Measurements from ENCODE around the gene GRM7. TPM values are rescaled to one million over a fixed set of nuclear protein-coding genes. Genes with fewer than 3 reads are reported as not detected.

GRM7 gene
- total and polyA plus RNA-seq, 2 donors (not counting 1 experiment from before 2014, with no cell fraction given), result not detected

GRCh38 chr3:7602297-7602696, 741.4 kb downstream of the GRM7 start:
- Histone ChIP-seq H3K4me1 (ENCODE audit: control insufficient read depth in 2 of 2, insufficient read depth in 2 of 2, low read length in 2 of 2) (no peaks in the 10 kb centered on the region), H3K9me3 (ENCODE audit: control extremely low read depth in 1 of 3, control insufficient read depth in 2 of 3, insufficient read depth in 1 of 3, low read length in 2 of 3) (no peaks in the 10 kb centered on the region), H3K4me2 (replicated peaks; ENCODE audit: low read depth, low read length, poor library complexity, severe bottlenecking) (no peak overlapping the region), H3K79me2 (ENCODE audit: control insufficient read depth, insufficient read depth, low read length) (no peaks in the 10 kb centered on the region), H3K9ac (ENCODE audit: low read length) (no peak overlapping the region), H3K36me3 (replicated peaks in 1 of 2; ENCODE audit: control extremely low read depth in 1 of 2, control insufficient read depth in 1 of 2, extremely low read depth in 1 of 2, insufficient read depth in 2 of 2, low read length in 1 of 2) (no peaks in the 10 kb centered on the region), H3K27me3 (replicated peaks in 1 of 4; ENCODE audit: control extremely low read depth in 1 of 4, control insufficient read depth in 3 of 4, insufficient read depth in 4 of 4, low read length in 3 of 4) (no peaks in the 10 kb centered on the region), H3K27ac (ENCODE audit: low read length in 2 of 2) (no peak overlapping the region), H2AFZ (ENCODE audit: insufficient read depth, low read depth, low read length, poor library complexity, severe bottlenecking) (no peak overlapping the region), H4K20me1 (ENCODE audit: control insufficient read depth, insufficient read depth, low read length, poor library complexity, severe bottlenecking) (no peaks in the 10 kb centered on the region), H3K4me3 (ENCODE audit: control extremely low read depth in 1 of 5, extremely low read depth in 1 of 5, insufficient read depth in 1 of 5, low read depth in 2 of 5, low read length in 4 of 5) (no peak overlapping the region)
- POLR2A ChIA-PET, result no interaction called here
- H3K9me3 Mint-ChIP-seq (ENCODE audit: insufficient read depth), result no peaks in the 10 kb centered on the region
- CTCF ChIA-PET, result no interaction called here
- ATAC-seq (ENCODE audit: low read depth) (no peak), DNase-seq (no peak)
- intact Hi-C loops (cut with micrococcal nuclease), result no loop called here
- no peak for TF ChIP-seq EZH2 (IDR thresholded peaks at IDR 0.05; ENCODE audit: borderline replicate concordance, insufficient read depth, low read depth, low read length, poor library complexity, severe bottlenecking)
- TF ChIP-seq, protein P1, sequence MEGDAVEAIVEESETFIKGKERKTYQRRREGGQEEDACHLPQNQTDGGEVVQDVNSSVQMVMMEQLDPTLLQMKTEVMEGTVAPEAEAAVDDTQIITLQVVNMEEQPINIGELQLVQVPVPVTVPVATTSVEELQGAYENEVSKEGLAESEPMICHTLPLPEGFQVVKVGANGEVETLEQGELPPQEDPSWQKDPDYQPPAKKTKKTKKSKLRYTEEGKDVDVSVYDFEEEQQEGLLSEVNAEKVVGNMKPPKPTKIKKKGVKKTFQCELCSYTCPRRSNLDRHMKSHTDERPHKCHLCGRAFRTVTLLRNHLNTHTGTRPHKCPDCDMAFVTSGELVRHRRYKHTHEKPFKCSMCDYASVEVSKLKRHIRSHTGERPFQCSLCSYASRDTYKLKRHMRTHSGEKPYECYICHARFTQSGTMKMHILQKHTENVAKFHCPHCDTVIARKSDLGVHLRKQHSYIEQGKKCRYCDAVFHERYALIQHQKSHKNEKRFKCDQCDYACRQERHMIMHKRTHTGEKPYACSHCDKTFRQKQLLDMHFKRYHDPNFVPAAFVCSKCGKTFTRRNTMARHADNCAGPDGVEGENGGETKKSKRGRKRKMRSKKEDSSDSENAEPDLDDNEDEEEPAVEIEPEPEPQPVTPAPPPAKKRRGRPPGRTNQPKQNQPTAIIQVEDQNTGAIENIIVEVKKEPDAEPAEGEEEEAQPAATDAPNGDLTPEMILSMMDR (IDR thresholded peaks at IDR 0.05), result no peak
- no peak overlapping the region for H3K4me3 Mint-ChIP-seq
- no peaks in the 10 kb centered on the region for H3K27me3 Mint-ChIP-seq
- WGBS (ENCODE audit: insufficient coverage), result no CpG with 5 or more reads among the region's 2 CpGs
- H3K27ac Mint-ChIP-seq, result no peak overlapping the region
- no peaks in the 10 kb centered on the region for H3K4me1 Mint-ChIP-seq

GRCh38 chr3:7607083-7607482, 746.2 kb downstream of the GRM7 start:
- Mint-ChIP-seq H3K4me3 (no peak overlapping the region), H3K4me1 (no peaks in the 10 kb centered on the region), H3K27ac (no peak overlapping the region), H3K9me3 (ENCODE audit: insufficient read depth) (peaks cover 2% of the 10 kb centered on the region), H3K27me3 (no peaks in the 10 kb centered on the region)
- intact Hi-C loops (cut with micrococcal nuclease), result no loop called here
- no peak overlapping the region for H3K27ac ChIP-seq (ENCODE audit: low read length in 2 of 2)
- no peaks in the 10 kb centered on the region for H3K27me3 ChIP-seq (replicated peaks in 1 of 4; ENCODE audit: control extremely low read depth in 1 of 4, control insufficient read depth in 3 of 4, insufficient read depth in 4 of 4, low read length in 3 of 4)
- ATAC-seq (ENCODE audit: low read depth), result no peak
- H3K79me2 ChIP-seq (ENCODE audit: control insufficient read depth, insufficient read depth, low read length), result no peaks in the 10 kb centered on the region
- H3K9ac ChIP-seq (ENCODE audit: low read length), result no peak overlapping the region
- ChIA-PET CTCF (interaction anchor here (0.9 kb wide), 1 partner anchor 9 kb away, joined by 3 read pairs; no protein-coding TSS in a partner anchor), POLR2A (no interaction called here)
- no peak overlapping the region for H3K4me2 ChIP-seq (replicated peaks; ENCODE audit: low read depth, low read length, poor library complexity, severe bottlenecking)
- no peaks in the 10 kb centered on the region for H4K20me1 ChIP-seq (ENCODE audit: control insufficient read depth, insufficient read depth, low read length, poor library complexity, severe bottlenecking)
- DNase-seq, result no peak
- WGBS (ENCODE audit: insufficient coverage), result no CpG with 5 or more reads among the region's 2 CpGs
- no peaks in the 10 kb centered on the region for H3K4me1 ChIP-seq (ENCODE audit: control insufficient read depth in 2 of 2, insufficient read depth in 2 of 2, low read length in 2 of 2)
- no peak for TF ChIP-seq EZH2 (IDR thresholded peaks at IDR 0.05; ENCODE audit: borderline replicate concordance, insufficient read depth, low read depth, low read length, poor library complexity, severe bottlenecking)
- TF ChIP-seq, protein P1 (IDR thresholded peaks at IDR 0.05), result no peak
- no peak overlapping the region for H3K4me3 ChIP-seq (ENCODE audit: control extremely low read depth in 1 of 5, extremely low read depth in 1 of 5, insufficient read depth in 1 of 5, low read depth in 2 of 5, low read length in 4 of 5)
- no peak overlapping the region for H2AFZ ChIP-seq (ENCODE audit: insufficient read depth, low read depth, low read length, poor library complexity, severe bottlenecking)
- H3K36me3 ChIP-seq (replicated peaks in 1 of 2; ENCODE audit: control extremely low read depth in 1 of 2, control insufficient read depth in 1 of 2, extremely low read depth in 1 of 2, insufficient read depth in 2 of 2, low read length in 1 of 2), result no peaks in the 10 kb centered on the region
- no peaks in the 10 kb centered on the region for H3K9me3 ChIP-seq (ENCODE audit: control extremely low read depth in 1 of 3, control insufficient read depth in 2 of 3, insufficient read depth in 1 of 3, low read length in 2 of 3)
